NT2/D1 (cell line): ENCODE results near the gene IAPP.

ENCODE experiments used
- SUZ12 ChIP-seq: IDR thresholded peaks from 2 replicates; pipeline ENCODE4 v1.6.1; 2011; ENCODE audit not compliant: insufficient read length, insufficient read depth; ENCODE audit errors: extremely low read depth
- YY1 ChIP-seq: IDR thresholded peaks from 2 replicates; pipeline ENCODE4 v1.6.1; 2011; ENCODE audit not compliant: insufficient read length, insufficient read depth
- ZNF274 ChIP-seq: IDR thresholded peaks from 2 replicates; pipeline ENCODE4 v1.6.1; 2011; ENCODE audit warnings: mild to moderate bottlenecking, low read depth, low read length

GRCh38 chr12:21416511-21417121 lies 43.9 kb downstream of the IAPP start:
- no peak for TF ChIP-seq ZNF274
- TF ChIP-seq YY1: no peak
- TF ChIP-seq SUZ12: no peak
